GM21786 (cell line): ENCODE data around the gene FTL.
A peak's percentile ranks its signal among the peaks of the same experiment; 100 is the strongest.

ENCODE experiments used
- ATAC-seq: cut with Tn5 transposase; IDR thresholded peaks from one replicate; pipeline ENCODE4 v1.9.1; 2021; ENCODE audit not compliant: unreplicated experiment

The FTL gene

DNA sequence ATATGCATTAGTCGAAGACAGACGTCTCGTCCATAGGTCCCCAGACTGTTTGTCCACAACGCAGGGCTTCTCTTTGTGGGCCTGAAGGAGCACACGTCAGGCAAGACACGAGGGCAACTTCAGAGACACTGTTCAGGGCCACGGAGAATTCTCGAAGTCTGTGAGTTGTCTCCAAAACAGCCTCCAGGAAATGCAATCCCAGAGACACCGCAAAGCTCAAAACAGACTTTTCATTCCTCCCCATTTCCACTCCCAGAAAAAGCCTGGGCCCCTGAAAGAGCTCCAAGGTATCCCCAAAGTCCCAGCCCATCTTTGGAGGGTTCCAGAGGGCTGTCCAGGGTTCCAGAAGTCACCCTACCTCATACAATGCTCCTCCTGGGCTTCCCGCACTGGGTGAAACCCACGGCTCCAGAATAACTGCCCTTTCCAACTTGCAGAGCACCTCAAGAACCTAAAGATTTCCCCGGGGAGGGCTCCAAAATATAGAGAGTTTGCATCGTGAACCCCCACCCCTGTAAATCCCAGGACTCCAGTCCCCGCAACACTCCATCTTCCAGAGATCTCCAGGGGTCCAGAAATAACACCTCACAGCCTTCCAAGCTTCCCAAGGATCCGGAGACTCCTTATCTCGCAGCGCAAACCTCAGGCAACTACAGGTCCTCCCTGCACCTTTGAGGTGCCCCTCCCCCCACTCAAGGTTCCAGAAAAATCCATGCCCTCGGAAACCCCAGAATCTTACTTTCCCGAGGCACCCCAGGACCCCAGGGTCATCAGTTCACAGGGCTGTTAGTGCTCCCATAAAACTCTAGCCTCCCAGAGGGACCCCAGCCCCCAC, 687 bp upstream of the FTL start:
- no peak for ATAC-seq

DNA sequence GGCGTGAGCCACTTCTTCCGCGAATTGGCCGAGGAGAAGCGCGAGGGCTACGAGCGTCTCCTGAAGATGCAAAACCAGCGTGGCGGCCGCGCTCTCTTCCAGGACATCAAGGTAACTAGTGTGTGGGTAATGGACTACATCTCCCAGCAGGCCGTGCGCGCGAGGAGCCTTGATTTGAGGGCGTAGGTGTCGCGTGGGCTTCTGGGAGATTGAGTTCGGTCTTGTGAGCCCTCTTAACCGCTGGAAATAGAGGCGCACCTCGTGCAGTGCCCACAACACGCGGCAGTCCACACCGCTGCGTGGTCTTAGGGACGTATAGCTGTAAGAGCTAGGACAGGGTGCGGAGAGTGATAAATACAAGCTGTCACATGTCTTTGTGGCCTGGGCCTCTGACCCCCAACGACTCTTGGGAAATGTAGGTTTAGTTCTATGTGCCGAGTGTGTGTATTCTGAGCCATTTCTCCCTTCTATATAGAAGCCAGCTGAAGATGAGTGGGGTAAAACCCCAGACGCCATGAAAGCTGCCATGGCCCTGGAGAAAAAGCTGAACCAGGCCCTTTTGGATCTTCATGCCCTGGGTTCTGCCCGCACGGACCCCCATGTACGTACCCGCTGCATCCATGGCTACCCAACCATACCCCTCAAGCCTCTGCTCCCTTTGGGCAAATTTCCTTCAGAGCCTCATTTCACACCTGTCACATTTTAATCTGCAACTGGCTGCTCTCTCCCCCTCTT, 864 bp downstream of the FTL start:
- ATAC-seq, result peak; percentile 13

DNA sequence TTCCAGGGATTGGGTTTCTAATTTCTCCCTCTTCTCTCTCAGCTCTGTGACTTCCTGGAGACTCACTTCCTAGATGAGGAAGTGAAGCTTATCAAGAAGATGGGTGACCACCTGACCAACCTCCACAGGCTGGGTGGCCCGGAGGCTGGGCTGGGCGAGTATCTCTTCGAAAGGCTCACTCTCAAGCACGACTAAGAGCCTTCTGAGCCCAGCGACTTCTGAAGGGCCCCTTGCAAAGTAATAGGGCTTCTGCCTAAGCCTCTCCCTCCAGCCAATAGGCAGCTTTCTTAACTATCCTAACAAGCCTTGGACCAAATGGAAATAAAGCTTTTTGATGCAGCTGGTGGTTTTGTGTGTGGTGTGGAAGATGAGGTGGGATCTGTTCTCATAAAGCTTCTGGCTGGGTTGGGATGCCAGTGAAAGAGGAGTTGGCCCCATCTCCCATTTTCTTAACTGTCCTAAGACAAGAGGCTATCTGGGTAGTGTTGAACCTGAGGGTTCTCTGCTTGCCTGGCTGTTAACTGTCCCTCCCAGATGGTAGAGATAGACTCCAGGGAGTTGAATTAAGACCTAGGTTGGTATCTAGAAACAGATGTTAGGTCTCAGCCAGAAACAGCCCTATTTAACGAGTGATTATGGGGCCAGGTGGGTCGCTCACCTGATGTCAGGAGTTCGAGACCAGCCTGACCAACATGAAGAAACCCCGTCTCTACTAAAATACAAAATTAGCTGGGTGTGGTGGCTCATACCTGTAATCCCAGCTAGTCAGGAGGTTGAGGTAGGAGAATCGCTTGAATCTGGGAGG, 1.6 kb downstream of the FTL start:
- ATAC-seq, result no peak

DNA sequence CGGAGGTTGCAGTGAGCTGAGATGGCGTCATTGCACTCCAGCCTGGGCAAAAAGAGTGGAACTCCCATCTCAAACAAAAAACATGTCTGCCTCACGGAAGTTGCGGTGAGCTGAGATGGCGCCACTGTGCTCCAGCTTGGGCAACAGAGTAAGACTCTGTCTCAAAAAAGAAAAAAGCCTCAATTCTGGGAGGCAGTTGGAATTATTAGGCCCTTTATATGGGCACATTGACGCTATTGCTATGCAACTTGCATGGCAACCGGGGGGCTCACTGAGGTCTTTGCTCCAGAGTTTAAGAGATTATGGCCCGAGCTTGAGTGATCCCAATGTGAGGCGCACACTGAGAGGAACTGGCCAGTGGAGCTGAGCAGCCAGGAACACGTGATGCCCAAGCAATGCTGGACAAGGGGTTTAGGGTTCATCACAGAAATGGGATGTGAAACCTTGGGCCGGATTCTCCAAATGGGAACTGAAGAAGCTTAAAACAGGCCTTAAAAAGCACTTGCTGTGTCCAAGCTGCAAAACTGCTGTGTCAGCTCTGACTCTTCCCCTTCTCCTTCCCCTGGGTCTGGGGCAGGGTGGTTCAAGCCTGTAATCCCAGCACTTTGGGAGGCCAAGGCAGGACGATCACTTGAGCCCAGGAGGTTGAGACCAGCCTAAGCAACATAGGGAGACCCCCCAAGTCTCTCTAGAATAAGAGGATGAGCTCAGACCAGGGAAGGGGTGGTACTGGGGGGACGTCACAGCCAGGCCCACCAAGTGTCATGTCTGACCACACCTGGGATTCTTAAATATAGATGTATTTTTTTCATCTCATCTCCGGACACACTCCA, 2.5 kb downstream of the FTL start:
- ATAC-seq, result no peak

DNA sequence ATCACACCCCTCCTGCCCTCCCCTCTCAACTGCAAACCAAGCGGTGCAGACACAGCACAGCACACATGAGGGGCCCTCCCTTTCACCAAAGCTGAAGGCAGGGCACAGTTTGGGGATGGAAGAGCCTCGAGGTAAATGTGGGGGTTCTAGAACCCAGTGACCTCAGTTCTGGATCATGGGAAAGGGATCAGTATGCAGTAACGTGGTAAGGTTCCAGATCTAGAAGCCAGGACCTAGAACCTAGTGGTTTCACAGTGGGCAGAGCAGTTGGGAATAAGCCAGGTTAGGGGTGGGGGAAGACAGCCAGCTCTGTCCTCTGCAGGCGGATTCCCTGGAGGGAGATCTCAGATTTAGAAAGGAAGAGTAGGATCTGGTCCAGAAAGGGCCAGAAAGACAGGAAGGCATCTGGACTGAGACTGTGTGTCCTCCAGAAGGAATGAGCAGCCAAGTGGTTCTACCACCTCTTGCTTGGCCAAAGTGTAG, 3.1 kb downstream of the FTL start:
- ATAC-seq, result no peak

DNA sequence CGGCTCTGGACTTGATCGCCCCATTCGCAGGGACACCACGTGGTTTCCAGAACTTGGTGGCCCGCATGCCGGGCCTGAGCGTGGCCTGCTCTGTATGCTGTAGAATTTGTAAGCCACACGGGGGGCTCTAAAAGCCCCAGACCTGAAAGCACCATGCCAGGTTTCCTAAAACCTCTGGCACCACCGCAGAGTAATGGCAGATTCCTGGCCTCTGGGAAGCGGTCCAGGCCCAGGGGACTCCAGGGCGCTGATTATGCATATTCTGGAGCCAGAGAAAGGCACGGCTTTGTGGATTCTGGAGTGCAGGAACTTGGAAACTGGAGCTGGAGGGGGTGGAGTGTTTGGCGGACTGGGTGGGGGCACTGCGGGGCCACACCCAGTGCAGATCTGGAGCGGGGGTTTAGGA, 3.7 kb downstream of the FTL start:
- ATAC-seq, result no peak

DNA sequence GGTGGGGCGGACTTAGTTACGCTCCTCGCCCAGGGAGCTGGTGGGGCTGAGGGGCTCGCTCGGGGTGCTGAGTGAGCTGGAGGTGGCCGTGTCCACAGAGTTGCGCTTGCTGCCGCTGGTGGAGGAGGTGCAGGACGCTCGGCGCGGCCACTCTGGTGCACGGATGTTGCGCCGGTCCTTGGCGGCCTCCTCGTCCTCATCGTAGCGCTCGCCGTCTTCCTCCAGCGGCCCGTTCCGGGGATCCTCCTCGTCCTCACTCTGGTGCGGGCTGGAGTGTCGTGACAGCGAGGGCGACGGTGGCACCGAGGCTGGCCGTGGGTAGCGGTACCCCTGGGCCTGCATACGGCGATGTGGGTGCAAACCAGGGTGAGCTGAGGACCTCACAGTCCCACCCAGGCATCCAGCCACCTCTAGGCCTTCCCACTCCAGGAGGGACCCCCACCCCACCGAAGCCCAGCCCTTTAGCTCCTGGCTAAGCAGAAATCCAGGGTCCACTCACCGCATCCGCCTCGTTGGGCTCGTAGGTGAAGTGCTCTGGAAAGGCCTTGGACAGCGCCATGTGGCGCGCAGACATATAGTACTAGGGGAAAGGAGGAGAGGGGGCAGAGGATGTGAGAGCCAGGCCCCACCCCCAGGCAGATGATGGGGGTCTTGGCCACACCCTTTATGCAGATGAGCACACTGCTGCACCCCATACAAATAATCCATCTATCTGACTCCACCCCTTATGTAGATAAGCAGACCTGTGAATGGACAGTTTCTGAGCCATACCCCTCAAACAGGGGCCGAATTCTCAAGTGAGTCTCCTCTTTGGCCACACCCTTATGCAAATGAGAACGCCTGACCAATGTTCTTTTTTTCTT, 4.4 kb downstream of the FTL start:
- ATAC-seq, result no peak

DNA sequence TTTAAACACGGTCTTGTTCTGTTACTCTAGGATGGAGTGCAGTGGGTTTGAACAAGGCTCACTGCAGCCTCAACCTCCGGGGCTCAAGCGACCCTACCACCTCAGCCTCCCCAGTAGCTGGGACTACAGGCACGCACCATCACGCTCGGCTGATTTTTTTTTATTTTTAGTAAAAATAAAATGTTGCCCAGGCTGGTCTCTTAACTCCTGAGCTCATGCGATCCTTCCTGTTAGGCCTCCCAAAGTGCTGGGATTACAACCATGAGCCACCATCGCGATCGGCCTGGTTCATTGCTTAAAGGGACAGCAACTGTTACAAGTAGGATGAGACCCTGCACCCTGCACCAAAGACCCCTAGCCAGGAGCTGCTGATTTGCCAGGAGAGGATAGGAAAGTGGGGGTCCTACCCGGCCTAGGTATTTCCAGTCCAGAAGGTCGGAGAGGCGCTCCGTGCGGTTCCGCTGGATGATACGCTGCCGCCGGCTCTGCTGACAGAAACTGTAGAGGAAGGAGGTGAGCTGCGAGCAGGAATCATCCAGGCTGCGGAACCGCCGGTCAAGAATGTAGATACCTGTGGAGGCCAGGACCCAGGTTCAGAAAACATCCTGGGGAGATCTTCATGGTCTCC, 5.1 kb downstream of the FTL start:
- no peak for ATAC-seq

DNA sequence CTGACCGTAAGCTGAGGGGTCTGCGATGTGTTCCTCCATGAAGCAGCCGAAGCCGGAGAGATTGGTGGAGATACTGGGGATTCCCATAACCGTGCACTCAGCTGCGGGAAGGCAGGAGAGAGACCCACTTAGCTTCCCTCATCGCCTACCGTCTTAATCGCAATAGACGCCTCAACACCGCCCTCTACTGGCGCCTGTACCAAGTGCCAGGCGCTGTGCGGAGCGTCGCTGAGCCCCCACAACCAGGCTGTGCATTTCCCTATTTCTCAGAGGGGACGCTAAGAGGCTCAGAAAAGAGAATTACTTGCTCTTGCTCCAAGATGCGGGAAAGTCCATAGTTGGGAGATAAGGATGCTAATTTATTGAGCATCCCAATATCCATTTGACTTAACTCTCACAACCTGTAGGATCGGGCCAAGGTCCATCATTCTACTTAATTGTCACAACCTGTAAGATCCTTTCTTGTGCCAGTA, 5.8 kb downstream of the FTL start:
- no peak for ATAC-seq

DNA sequence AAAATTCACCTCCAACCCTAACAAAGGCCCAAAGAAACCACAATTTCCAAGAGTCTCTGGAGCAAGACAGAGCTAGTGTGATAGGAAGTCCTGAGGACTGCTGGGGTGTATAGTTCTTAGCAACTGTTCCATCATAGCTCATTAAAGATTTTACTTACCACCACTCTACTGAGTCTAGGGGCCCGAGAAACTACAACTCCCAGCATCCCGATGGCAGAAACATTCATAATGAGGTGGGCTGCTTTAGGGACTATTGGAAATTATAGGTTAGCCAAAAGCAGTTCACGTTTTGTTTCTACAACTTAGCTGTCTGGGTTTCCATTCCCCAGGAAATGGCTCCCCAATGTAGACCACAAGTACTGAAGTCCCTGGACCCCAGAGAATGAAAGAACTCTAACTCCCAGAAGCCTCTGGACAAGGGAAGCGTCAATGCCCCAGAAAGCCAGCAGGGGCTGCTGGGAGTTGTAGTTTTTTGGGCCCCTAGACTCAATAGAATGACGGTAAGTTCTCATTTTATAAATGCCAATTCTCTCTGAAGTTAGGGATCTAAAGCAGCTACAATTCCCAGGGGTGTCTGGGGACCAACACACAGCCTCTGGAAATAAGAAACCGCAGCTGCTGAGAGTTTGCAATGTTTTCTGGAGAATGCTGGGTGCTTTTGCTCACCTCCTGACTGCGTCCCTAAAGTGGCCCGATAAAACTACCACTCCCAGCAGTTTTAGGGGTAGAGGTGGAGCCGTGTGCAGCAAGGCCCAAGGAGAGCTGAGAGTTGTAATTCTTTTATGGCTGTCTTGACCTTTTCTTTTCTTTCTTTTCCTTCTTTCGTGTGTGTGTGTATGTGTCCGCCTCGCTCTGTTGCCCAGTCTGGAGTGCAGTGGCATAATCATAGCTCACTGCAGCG, 11.1 kb downstream of the FTL start:
- no peak for ATAC-seq

DNA sequence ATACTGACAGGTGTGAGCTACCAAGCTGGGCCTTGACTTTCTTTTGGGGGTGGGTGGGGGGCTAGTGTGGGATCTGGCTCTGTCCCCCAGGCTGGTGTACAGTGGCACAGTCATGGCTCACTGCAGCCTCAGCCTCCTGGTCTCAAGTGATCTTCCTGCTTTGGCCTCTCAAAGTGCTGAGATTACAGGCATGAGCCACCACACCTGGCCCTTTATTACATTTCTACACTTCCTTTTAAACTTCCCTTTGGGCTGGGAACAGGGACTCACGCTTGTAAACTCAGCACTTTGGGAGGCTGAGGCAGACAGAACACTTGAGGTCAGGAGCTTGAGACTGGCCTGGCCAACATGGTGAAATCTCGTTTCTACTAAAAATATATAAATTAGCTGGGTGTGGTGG, 12.0 kb downstream of the FTL start:
- no peak for ATAC-seq

DNA sequence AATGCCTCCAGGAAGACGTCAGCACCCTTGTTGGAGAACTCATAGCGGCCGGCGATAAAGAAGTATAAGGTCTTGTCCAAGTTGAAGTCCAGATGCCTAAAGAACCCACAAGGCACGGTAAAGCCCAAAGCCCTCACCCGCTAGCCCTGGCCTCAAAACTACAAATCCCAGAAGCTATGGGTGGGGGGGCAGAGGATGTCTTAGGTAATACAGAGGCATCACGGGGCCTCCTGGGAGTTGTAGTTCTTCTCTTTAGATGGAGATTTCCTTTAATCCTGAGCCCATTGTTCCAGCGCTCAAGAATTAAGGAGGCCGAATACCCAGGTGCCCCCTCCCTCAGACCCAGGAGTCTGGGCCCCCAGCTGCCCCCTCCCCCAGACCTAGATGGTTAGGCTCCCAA, 17.2 kb downstream of the FTL start:
- no peak for ATAC-seq

DNA sequence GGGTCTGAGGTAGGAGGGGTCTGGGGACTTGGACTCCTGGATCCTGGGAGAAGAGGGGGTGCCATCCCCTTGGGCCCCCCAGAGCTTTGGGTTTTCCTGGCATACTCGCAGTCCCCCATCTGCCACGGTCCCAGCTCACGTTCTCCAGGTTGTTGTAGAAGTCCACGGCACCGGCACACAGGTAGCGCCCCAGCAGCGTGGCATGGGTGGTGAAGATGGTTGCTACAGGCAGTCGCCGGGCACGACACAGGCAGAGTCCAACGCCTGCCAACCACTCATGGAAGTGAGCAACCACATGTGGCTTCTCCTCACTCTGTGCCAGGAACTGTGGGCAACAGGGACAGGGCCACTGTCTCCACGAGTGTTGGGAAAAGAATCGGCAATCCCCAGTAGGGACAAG, 20.6 kb downstream of the FTL start:
- ATAC-seq, result no peak

DNA sequence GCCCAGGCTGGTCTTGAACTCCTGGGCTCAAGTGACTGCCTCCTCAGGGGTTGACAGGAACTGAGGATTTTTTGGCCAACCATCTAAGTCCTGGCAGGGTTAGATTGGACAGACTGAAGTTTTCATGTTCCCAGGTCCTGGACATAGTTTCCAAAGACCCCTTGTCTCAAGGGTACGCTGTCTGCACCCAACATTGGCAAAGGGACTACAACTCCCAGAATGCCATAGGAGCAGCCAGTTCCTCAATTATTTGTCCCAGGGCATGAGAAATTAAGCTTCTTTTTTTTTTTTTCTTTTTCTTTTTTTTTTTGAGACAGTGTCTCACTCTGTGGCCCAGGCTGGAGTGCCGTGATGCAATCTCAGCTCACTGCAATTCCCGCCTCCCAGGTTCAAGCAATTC, 21.1 kb downstream of the FTL start:
- no peak for ATAC-seq

DNA sequence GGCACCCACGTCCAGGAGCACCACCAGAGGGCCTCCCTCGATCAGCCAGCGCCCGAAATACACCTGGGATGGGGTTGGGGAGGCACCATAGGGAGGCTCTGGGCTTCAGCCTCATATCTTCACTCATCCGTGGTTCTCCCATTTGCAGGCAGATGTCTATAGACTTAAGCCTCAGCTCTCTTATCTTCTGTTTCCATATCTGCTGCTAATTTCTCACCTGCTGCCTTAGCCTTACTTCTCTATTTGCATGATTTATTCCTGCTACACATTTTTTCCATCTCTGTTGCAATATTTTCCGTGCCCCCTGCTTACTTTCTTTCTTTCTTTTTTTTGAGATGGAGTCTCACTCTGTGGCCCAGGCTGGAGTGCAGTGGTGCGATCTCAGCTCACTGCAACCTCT, 22.2 kb downstream of the FTL start:
- ATAC-seq, result no peak

DNA sequence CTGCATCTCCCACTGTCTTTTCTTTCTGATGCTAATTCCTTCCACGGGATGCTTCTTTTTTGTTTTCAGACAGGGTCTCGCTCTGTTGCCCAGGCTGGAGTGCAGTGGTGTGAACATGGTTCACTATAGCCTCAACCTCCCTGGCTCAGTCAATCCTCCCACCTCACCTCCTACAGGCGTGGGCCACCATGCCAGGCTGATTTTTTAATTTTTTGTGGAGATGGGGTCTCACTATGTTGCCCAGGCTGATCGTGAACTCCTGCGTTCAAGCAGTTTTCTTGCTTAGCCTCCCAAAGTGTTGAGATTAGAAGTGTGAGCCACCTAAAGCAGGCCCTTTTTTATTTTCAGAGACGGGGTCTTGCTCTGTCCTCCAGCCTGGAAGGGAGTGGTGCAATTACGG, 23.2 kb downstream of the FTL start:
- ATAC-seq, result no peak

DNA sequence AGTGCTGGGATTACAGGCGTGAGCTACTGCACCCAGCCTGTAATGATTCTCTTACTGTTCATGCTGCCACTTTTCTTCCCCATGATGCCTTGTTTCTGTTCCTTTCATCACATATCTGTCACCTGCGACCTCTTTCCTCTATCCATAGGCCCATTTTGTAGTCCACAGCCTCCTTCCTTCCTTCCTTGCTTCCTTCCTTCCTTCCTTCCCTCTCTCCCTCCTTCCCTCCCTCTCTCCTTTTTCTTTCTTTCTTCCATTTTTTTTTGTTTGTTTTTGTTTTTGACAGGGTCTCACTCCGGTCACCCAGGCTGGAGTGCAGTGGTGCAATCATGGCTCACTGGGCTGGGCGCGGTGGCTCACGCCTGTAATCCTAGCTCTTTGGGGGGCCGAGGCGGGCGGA, 23.8 kb downstream of the FTL start:
- ATAC-seq, result no peak

DNA sequence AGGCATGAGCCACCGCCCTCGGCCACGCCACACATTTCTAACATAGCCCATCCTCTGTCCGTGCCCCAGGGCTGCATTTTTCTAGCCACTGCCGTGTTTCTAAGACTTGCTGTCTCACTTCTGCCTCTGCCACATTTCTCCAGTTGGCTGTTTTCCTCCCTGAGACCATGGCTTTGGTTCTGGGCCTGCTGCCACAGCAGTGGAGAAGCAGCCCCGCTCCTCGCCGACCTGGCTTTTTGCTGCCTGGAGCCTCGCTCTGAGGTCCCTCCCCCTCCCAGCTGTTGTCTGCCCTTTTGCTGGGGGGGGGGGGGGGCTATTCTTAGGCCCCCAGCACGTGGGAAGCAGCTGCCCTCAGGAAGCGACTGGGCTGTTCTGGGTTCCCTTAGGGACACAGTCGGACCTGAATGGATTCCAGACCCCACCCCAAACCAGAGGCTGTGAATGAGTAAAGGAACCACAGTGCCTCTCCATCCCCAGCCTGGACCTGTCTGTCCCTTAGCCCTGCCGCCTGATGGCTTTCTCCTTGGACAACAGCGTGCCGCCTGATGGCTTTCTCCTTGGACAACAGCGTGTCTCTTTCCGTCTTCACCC, 24.7 kb downstream of the FTL start:
- no peak for ATAC-seq
